Stimulated activated CD4-positive, alpha-beta T cell treated with anti-CD3 and anti-CD28 coated beads, Interleukin-2, amount 100 ng/mL, for 4 hours (primary cell): ENCODE data around the gene TSPAN9.

Experiments
- DNase-seq: peaks from one replicate; pipeline ENCODE4 v3.0.0-alpha.2; 2020; ENCODE audit warnings: low read depth

Gene TSPAN9

DNA sequence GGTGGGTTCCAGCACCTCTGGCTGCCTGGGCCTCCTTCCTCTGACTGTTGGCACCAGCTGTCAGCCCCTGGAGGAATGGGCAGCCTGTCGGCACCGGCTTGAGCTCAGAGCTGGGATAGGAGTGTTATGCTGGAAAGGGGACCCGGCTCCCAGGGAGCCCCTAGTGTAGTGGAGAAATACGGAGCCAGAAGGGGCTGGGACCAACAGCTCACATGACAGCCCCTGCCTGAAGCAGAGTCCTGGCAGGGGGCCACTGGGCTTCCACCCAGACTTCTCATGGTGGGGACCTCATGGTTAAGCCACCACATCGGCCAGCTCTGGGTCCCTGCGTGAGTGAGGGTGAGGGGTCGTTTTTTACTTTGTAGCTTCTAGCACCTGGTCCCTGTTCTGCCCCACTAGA is 174.5 kb downstream of the TSPAN9 start:
- no peak for DNase-seq

GRCh38 chr12:3252450-3252891 is 175.3 kb downstream of the TSPAN9 start:
- no peak for DNase-seq

GRCh38 chr12:3253682-3254275 is 176.6 kb downstream of the TSPAN9 start:
- DNase-seq, result no peak

- no peak for DNase-seq
Measured at GRCh38 chr12:3255057-3255456, 177.9 kb downstream of the TSPAN9 start.

DNA sequence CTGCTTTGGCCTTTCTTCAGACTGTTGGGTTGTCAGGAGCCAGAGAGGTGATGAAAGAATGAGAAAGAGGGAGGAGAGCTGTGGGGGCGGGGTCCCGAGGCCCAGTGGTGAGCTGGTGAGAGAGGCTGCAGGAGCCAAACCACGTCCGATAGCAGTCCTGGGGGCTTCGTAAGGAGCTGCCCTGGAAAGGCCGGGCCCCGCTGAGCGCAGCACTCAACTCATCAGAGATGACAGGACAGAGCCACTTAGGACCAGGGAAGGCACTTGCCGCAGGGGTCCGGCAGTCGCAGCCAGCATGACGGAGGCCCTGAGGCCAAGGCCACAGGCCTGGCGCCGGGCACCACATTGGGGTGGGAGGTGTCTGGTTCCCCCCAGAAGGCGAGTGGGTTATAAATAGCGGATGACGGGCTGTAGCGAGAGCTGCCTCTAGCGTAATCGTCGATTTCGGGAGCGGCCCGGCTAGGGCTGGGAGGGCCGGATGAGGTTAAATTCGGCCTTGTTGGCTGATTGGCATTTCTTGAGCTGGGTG is 179.0 kb downstream of the TSPAN9 start:
- DNase-seq, result no peak

DNA sequence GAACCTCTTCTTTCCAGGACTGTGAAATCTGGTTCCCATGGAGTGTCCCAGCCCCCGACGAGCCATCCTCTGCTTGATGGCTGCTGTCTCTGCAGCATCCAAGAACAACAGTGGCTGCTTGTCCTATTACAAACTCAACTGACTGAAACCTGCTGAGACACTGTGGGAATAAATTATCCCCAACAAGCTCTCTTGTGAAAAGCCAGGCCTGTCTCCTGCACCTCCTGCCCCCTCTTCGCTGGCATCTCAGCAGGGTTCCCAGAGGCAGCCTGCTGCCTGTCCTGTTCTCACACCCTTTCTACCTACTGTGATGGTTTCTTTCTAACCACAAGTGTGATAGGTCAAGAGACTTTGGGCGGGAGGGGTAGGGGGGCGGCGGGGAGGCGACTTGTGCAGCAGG is 180.2 kb downstream of the TSPAN9 start:
- no peak for DNase-seq

DNA sequence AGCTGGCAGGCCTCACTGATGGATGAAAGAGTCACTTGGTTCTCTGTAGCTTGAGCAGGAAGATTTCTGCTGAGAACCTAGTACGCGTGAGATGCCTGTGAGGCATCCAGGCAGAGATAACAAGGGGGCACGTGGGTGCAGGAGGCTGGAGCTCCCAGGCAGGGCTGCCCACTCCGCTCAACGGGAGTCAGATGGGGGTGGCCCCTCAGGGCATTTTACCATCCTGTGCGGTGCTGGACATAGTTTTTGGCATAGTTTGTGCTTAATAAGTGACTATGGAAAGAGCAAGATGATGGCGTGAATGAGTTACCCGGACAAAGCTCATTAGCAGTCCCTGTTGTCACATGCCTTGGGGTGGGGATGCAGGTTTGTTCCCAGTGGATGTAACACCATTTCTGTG is 182.8 kb downstream of the TSPAN9 start:
- no peak for DNase-seq

DNA sequence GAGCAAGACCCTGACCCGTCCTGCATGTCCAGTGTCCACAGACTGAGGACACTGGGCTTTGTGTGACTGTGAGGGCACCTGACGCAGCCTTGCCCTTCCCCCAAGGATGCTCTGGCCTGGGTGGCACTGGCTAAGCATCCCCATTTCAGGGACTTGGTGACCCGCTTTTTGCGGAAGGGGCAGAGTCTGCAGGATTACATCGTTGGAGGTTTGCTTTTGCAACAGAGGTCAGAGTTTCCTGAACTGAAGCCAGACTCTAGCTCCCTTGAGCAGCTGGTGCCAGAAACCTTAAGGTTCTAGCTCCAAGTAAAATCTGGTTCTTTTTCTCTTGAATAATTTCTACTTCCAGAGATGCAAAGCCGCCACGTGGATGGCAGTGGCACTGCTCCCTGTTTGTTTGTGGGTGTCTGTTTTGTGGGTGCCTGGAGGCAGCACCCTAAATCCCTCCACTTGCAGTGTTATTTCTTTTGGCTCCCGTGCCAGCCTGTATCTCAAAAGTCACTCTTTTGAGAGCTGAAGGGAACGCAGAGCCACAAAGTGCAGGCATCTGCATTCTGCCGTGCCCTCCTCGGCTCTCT is 184.7 kb downstream of the TSPAN9 start:
- no peak for DNase-seq

DNA sequence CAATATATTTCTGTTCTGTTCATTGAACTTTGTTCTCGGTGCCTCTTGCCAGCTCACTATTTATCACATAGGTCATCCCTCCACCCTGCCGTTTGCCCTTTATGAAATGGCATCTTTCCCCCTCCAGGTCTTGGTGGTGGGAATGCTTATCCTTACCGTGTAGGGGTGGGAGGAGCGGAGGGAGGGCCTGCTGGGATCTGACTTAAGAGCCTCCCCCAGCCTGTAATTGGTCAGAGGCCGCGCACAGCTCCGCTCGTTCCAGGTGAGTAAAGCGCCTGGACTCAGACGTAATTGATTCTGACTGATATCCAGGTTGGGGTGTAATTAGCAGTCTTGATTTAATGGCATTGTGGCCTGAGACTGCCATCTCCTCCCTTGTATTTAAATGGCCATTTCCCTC is 185.3 kb downstream of the TSPAN9 start:
- no peak for DNase-seq

- no peak for DNase-seq
Measured at GRCh38 chr12:3263282-3263681, 186.1 kb downstream of the TSPAN9 start.

DNA sequence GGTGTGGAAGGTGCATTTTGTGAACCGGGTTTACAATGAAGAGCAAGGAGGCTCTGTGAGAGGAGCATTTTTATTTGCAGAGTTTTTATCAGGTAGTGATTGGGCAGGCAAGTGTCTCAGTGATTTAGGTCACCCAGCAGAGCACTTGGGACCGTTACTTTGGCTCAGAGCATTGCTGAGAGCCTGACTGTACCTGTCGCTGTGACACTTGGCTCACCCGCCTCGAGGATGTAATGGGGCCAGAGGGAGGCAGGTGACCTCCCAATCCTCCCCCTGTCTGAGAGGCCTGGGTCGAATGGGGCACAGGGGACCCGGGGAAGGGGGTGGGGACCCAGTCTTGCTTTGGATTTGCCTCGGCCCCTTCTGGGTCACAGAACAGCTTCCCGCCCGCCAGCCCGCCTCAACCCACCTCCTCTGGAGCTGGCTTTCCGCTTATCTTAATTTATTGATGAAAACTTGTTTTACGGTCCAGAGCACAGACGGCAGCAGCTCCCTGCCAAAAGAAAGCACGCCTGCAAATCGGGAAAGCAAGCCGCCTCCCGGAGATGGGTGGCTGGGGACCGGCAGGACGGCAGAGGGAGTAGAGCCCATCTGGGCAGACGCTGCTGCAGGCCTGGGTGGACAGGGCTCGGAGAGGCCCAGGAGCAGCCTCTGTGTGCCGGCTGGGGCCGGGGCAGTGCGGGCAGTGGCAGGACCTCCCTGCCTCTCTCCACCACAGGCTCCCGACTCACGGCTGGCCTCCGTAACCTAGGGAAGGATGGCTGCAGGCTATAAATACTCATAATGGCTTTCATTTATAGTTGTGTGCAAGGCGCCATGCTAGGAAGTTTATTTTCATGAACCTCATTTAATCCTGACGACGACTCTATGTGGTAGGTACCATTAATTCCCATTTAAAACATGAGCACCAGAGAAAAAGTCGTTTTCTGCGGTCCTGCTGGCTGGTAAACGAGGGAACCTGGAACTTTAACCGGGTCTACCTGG is 187.1 kb downstream of the TSPAN9 start:
- DNase-seq, result no peak

DNA sequence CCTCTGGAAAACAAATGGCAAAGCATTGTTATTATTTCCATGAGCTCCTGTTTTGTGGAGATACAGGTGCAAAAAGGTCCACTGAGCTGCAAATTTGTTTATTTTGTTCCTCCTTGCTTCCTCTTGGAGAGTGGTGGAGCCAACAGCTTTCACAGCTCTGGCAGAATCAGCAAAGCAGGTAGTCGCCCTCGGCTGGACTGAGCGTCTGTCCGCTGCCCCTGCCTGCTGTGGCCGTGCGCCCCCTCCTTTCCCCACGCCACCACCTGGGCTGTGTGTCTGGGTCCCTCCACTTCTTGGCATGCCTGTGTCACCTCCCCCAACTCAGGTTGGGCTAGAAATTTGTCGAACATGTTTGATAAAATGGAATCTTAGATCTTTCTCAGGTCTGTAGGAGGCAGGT is 188.2 kb downstream of the TSPAN9 start:
- no peak for DNase-seq

DNA sequence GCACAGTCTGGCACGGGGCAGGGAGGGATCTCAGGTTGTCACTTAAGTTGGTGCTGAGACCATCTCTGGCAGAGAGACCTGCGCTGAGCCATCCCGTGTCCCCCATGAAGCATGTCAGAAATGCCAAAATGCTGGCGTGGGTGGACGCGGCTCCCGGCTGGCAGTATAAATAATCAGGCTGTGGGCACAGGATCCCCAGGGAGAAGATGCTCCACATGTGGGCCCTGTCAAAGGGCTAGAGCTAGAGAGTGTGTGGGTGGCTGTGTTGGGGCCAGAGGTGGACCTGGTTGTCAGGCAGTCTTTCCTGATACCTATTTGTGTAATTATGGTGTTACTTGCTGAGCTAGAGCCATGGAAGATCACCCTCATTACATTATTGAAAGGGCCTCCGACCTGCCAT is 189.5 kb downstream of the TSPAN9 start:
- no peak for DNase-seq

DNA sequence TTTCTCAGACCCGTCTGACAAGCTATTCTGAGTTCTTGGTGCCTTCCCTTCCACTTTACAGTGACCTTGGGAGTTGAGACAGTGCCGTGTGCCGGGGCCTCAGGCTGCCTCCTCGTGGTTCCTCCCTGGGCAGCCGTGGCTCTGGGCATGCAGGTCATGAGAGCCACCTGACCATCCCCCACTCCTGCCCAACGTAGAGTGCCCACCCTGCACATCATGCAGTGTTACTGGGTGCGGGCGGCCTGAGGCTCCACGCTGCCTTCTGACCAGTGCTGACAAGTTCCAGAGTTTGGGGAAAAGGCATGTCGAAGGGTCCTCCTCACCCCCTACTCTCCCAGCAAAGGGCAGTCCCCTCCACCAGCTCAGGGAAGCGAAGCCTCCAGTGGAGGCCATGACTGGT is 190.5 kb downstream of the TSPAN9 start:
- DNase-seq, result no peak

- DNase-seq, result no peak
Measured at GRCh38 chr12:3269594-3269993, 192.4 kb downstream of the TSPAN9 start.

GRCh38 chr12:3271146-3271545 is 194.0 kb downstream of the TSPAN9 start:
- no peak for DNase-seq

DNA sequence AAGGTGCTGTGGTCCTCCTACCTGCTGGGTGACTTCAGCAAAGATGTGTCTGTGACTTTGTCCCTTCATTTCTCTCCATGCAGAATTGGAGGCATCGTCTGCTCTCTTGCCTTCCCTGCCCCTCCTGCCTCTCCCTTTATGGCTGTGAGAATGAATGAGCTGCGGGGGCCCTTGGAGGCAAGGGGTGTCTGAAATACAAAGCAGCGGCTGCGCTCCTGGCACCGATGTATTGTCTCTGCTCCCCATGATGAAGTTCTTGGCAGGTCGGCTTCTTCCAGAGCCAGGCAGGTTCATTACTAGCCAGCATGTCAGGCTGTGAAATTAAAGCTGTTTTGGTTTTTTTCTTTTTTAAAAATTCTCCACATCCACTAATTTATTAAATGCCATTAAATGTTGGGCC is 194.5 kb downstream of the TSPAN9 start:
- no peak for DNase-seq

DNA sequence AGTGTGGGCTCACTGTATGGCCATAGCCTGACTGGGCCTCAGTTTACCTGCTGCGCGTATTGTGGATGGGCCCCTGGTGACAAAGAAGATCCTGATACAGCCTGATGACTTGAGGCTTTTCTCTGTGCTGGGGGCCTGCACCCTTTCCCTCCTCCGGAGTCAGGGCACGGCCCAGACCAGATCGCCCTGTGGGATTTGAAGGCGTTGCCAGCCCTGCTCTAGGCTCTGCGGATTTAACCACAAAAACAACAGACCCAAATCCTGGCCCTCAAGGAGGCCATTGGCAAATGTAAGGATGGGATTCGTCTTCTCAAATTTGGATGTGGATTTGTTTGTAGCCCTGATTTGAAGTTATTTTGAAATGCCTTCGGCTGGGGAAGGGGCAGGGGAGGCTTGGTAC is 195.8 kb downstream of the TSPAN9 start:
- no peak for DNase-seq

- no peak for DNase-seq
Measured at GRCh38 chr12:3273409-3273853, 196.3 kb downstream of the TSPAN9 start.

DNA sequence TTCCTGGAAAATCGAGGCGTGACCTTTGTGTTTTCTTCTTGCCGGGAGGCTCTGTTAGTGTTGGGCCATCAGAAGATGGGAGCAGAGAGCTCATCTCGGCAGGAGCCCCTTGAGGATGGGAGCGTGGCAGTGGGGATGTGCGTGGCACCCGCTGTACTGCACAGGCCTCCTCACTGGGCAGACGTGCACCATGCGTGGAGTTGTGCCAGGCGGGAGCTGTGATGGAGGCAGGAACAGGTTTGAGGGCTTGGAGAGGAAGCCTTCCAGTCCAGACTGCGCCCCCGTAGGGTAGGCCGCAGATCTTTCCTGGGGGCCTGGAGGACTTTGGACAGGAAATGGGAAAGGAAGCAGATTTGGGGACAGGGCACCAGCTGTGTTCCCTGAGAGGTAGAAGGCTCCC is 197.5 kb downstream of the TSPAN9 start:
- no peak for DNase-seq

- DNase-seq, result peak; percentile 44
Measured at GRCh38 chr12:3275171-3276041, 198.2 kb downstream of the TSPAN9 start.

- no peak for DNase-seq
Measured at GRCh38 chr12:3276226-3276625, 199.0 kb downstream of the TSPAN9 start.
